ENCODE data around the gene KAT6B.
A peak's percentile ranks its signal among the peaks of the same experiment; 100 is the strongest.
"Not testable (repeated sequence)": the region's sequence is repeated elsewhere in the genome, so short reads cannot be mapped to it uniquely, and the experiment has no call there.

KAT6B gene

GRCh38 chr10:74826142-74827044 lies at the start of gene KAT6B:
Gene KAT6B, plus strand, starts transcription at chr10:74826600. Its CDS starts 16,258 bp downstream, at chr10:74842858.
- DNase-seq (ENCODE audit: low read depth), result peak; percentile 100

GRCh38 chr10:74778436-74779094 lies 47.8 kb upstream of the KAT6B start:
- DNase-seq (ENCODE audit: low read depth), result no peak

- DNase-seq (ENCODE audit: low read depth), result not testable (repeated sequence)
These were observed 44.5 kb upstream of the KAT6B start for GRCh38 chr10:74781870-74782269.

- DNase-seq (ENCODE audit: low read depth), result no peak
These were observed 41.9 kb upstream of the KAT6B start for GRCh38 chr10:74784462-74784861.

GRCh38 chr10:74786126-74786525 lies 40.3 kb upstream of the KAT6B start:
- DNase-seq (ENCODE audit: low read depth), result no peak

- no peak for DNase-seq (ENCODE audit: low read depth)
These were observed 38.9 kb upstream of the KAT6B start for GRCh38 chr10:74787457-74787856.

- not testable (repeated sequence) for DNase-seq (ENCODE audit: low read depth)
These were observed 34.4 kb upstream of the KAT6B start for GRCh38 chr10:74791979-74792378.

GRCh38 chr10:74792726-74793125 lies 33.7 kb upstream of the KAT6B start:
- no peak for DNase-seq (ENCODE audit: low read depth)

GRCh38 chr10:74793240-74793639 lies 33.2 kb upstream of the KAT6B start:
- not testable (repeated sequence) for DNase-seq (ENCODE audit: low read depth)

GRCh38 chr10:74794531-74794930 lies 31.9 kb upstream of the KAT6B start:
- no peak for DNase-seq (ENCODE audit: low read depth)

GRCh38 chr10:74797550-74797949 lies 28.9 kb upstream of the KAT6B start:
- no peak for DNase-seq (ENCODE audit: low read depth)

- peak; percentile 82 for DNase-seq (ENCODE audit: low read depth)
These were observed 26.6 kb upstream of the KAT6B start for GRCh38 chr10:74799721-74800221.

- DNase-seq (ENCODE audit: low read depth), result no peak
These were observed 25.0 kb upstream of the KAT6B start for GRCh38 chr10:74801447-74801846.

GRCh38 chr10:74808501-74808900 lies 17.9 kb upstream of the KAT6B start:
- no peak for DNase-seq (ENCODE audit: low read depth)

- no peak for DNase-seq (ENCODE audit: low read depth)
These were observed 16.3 kb upstream of the KAT6B start for GRCh38 chr10:74810087-74810486.

- DNase-seq (ENCODE audit: low read depth), result no peak
These were observed 12.8 kb upstream of the KAT6B start for GRCh38 chr10:74813381-74814259.

- no peak for DNase-seq (ENCODE audit: low read depth)
These were observed 11.6 kb upstream of the KAT6B start for GRCh38 chr10:74814797-74815196.

GRCh38 chr10:74816824-74817498 lies 9.4 kb upstream of the KAT6B start:
- no peak for DNase-seq (ENCODE audit: low read depth)

GRCh38 chr10:74821501-74821900 lies 4.9 kb upstream of the KAT6B start:
- no peak for DNase-seq (ENCODE audit: low read depth)

- DNase-seq (ENCODE audit: low read depth), result no peak
These were observed 4.3 kb upstream of the KAT6B start for GRCh38 chr10:74822101-74822500.

GRCh38 chr10:74822521-74823089 lies 3.8 kb upstream of the KAT6B start:
- no peak for DNase-seq (ENCODE audit: low read depth)

Measured in HS-5 (cell line).